OCI-LY1 (cell line): ENCODE results near the gene MGAT2.
A peak's percentile ranks its signal among the peaks of the same experiment; 100 is the strongest.

Experiments used
- H2AFZ ChIP-seq: fragments of 200-600 bp; sonication (generic), shearing (Covaris generic); 2 replicates; pipeline ENCODE4 v1.6.0; 2014; ENCODE audit warnings: antibody characterized with exemption, mild to moderate bottlenecking, low read length
- H3F3A ChIP-seq: fragments of 200-600 bp; sonication (generic), shearing (Covaris generic); 2 replicates; pipeline ENCODE4 v1.6.0; 2014; ENCODE audit warnings: mild to moderate bottlenecking, antibody characterized with exemption, low read length, moderate library complexity; ENCODE audit not compliant: insufficient read depth
- H3K27ac ChIP-seq: fragments of 200-600 bp; sonication (generic); 2 replicates; pipeline ENCODE4 v1.5.1; 2014; ENCODE audit warnings: low read length, mixed run types, mild to moderate bottlenecking, low read depth; ENCODE audit not compliant: poor library complexity, severe bottlenecking
- H3K27me3 ChIP-seq: fragments of 200-600 bp; sonication (generic); 2 replicates; pipeline ENCODE4 v1.6.0; 2014; ENCODE audit warnings: antibody characterized with exemption, mild to moderate bottlenecking, low read length, moderate library complexity; ENCODE audit not compliant: insufficient read depth
- H3K36me3 ChIP-seq: fragments of 200-600 bp; sonication (generic); 2 replicates; pipeline ENCODE4 v1.6.1; 2014; ENCODE audit warnings: mild to moderate bottlenecking, antibody characterized with exemption, low read length, moderate library complexity, mixed read lengths; ENCODE audit not compliant: insufficient read depth
- H3K4me1 ChIP-seq: fragments of 200-600 bp; sonication (generic); 2 replicates; pipeline ENCODE4 v1.5.1; 2014; ENCODE audit warnings: mild to moderate bottlenecking, low read length, moderate library complexity; ENCODE audit not compliant: insufficient read depth, severe bottlenecking
- H3K4me2 ChIP-seq: fragments of 200-600 bp; sonication (generic), shearing (Covaris generic); 2 replicates; pipeline ENCODE4 v1.6.1; 2014; ENCODE audit warnings: low read length
- H3K4me3 ChIP-seq: fragments of 200-600 bp; sonication (generic); 2 replicates; pipeline ENCODE4 v1.5.1; 2014; ENCODE audit warnings: low read length, low read depth, mild to moderate bottlenecking, mixed read lengths; ENCODE audit not compliant: poor library complexity, severe bottlenecking
- H3K79me2 ChIP-seq: fragments of 200-600 bp; shearing (Covaris generic); 2 replicates; pipeline ENCODE4 v1.6.1; 2016; ENCODE audit warnings: mixed run types, low read length, mixed read lengths; ENCODE audit not compliant: insufficient read depth
- H3K9ac ChIP-seq: fragments of 200-600 bp; sonication (generic), shearing (Covaris generic); 2 replicates; pipeline ENCODE4 v1.6.1; 2014; ENCODE audit warnings: mild to moderate bottlenecking, low read length, mixed read lengths
- H3K9me2 ChIP-seq: fragments of 200-600 bp; sonication (generic), shearing (Covaris generic); 2 replicates; pipeline ENCODE4 v1.6.1; 2014; ENCODE audit warnings: low read depth, mild to moderate bottlenecking, low read length, mixed read lengths
- H3K9me3 ChIP-seq: fragments of 200-600 bp; shearing (Covaris generic); 2 replicates; pipeline ENCODE4 v1.6.1; 2014; ENCODE audit warnings: low read length, mixed read lengths
- H4K20me1 ChIP-seq: fragments of 200-600 bp; sonication (generic), shearing (Covaris generic); 2 replicates; pipeline ENCODE4 v1.6.0; 2016; ENCODE audit warnings: mild to moderate bottlenecking, low read length; ENCODE audit not compliant: insufficient read depth
- CTCF ChIP-seq: fragments of 200-600 bp; sonication (generic), shearing (Covaris generic); IDR thresholded peaks from 2 replicates; pipeline ENCODE4 v1.5.1; 2017; ENCODE audit warnings: mild to moderate bottlenecking, antibody characterized with exemption, low read length, moderate library complexity, mixed read lengths
- EZH2 ChIP-seq: fragments of 200-600 bp; sonication (generic), shearing (Covaris generic); IDR thresholded peaks from 2 replicates; pipeline ENCODE4 v1.8.0; 2017; ENCODE audit warnings: borderline replicate concordance, mixed run types, mild to moderate bottlenecking, antibody characterized with exemption, low read length, moderate library complexity, mixed read lengths

The MGAT2 gene

GRCh38 chr14:49585803-49586672 lies 34.6 kb upstream of the MGAT2 start, which contains the start of gene RPS29:
RPS29 (minus strand) TSS chr14:49586380; CDS start chr14:49586346, 34 bp downstream.
- Histone ChIP-seq H3K27me3 (no peaks in the 10 kb centered on the region), H3K4me1 (peaks cover 25% of the 10 kb centered on the region), H3K27ac (peak within 1 kb of the TSS; percentile 74), H2AFZ (no peak within 1 kb of the TSS), H3K36me3 (peaks cover 47% of the 10 kb centered on the region), H3K9ac (peak within 1 kb of the TSS; percentile 88), H3K79me2 (peaks cover 45% of the 10 kb centered on the region), H3F3A (no peaks in the 10 kb centered on the region), H3K4me2 (peak within 1 kb of the TSS; percentile 90), H3K9me2 (no peaks in the 10 kb centered on the region), H4K20me1 (peaks cover 7% of the 10 kb centered on the region; the same call in 1 of the 2 replicates), H3K9me3 (no peaks in the 10 kb centered on the region), H3K4me3 (peak within 1 kb of the TSS; percentile 90)
- TF ChIP-seq EZH2 (no peak), CTCF (no peak)

GRCh38 chr14:49586673-49587460 lies 33.7 kb upstream of the MGAT2 start:
- Histone ChIP-seq H3K4me1 (peaks cover 25% of the 10 kb centered on the region), H3K36me3 (peaks cover 39% of the 10 kb centered on the region), H3K4me2 (peak overlapping the region; percentile 35; the same call in 1 of the 2 replicates), H3K27me3 (no peaks in the 10 kb centered on the region), H3K9ac (no peak overlapping the region), H2AFZ (no peak overlapping the region), H3K79me2 (peaks cover 43% of the 10 kb centered on the region), H3F3A (no peaks in the 10 kb centered on the region), H3K27ac (peak overlapping the region; percentile 74), H4K20me1 (peaks cover 7% of the 10 kb centered on the region; the same call in 1 of the 2 replicates), H3K9me2 (no peaks in the 10 kb centered on the region), H3K9me3 (no peaks in the 10 kb centered on the region), H3K4me3 (peak overlapping the region; percentile 90)
- TF ChIP-seq EZH2, result no peak
- TF ChIP-seq CTCF, result peak; percentile 96

DNA sequence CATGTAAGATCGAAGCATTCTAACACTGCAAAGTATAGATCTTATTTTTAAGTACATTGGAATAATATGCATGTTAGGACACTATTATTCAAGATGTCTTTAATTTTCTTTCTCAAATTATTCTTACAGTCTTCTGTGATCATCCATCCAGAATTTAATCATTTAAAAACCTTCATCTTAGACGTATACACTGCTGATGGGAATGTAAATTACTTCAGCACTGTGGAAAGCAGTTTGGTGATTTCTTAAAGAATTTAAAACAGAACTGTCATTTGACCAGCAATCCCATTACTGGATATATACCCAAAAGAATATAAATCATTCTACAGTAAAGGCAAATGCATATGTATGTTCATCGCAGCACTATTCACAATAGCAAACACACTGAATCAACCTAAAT lies 31.2 kb upstream of the MGAT2 start:
- no peaks in the 10 kb centered on the region for H3K27me3 ChIP-seq
- H3K27ac ChIP-seq, result no peak overlapping the region
- no peaks in the 10 kb centered on the region for H3K9me3 ChIP-seq
- H3K79me2 ChIP-seq, result peaks cover 18% of the 10 kb centered on the region
- H3K4me3 ChIP-seq, result no peak overlapping the region
- no peak overlapping the region for H2AFZ ChIP-seq
- H4K20me1 ChIP-seq, result peaks cover 3% of the 10 kb centered on the region; the same call in 1 of the 2 replicates
- H3K9me2 ChIP-seq, result no peaks in the 10 kb centered on the region
- peaks cover 14% of the 10 kb centered on the region for H3K36me3 ChIP-seq
- no peak overlapping the region for H3K4me2 ChIP-seq
- H3K4me1 ChIP-seq, result peaks cover 8% of the 10 kb centered on the region
- H3K9ac ChIP-seq, result no peak overlapping the region
- H3F3A ChIP-seq, result no peaks in the 10 kb centered on the region
- TF ChIP-seq EZH2, result no peak
- no peak for TF ChIP-seq CTCF
